GM10847 (cell line): ENCODE results near the gene DUSP16.

ENCODE experiments used
- POLR2A ChIP-seq: IDR thresholded peaks from 2 replicates; pipeline ENCODE4 v1.6.1; 2011; ENCODE audit not compliant: insufficient read length; ENCODE audit errors: extremely low read depth

Gene DUSP16, protein sequence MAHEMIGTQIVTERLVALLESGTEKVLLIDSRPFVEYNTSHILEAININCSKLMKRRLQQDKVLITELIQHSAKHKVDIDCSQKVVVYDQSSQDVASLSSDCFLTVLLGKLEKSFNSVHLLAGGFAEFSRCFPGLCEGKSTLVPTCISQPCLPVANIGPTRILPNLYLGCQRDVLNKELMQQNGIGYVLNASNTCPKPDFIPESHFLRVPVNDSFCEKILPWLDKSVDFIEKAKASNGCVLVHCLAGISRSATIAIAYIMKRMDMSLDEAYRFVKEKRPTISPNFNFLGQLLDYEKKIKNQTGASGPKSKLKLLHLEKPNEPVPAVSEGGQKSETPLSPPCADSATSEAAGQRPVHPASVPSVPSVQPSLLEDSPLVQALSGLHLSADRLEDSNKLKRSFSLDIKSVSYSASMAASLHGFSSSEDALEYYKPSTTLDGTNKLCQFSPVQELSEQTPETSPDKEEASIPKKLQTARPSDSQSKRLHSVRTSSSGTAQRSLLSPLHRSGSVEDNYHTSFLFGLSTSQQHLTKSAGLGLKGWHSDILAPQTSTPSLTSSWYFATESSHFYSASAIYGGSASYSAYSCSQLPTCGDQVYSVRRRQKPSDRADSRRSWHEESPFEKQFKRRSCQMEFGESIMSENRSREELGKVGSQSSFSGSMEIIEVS

DNA sequence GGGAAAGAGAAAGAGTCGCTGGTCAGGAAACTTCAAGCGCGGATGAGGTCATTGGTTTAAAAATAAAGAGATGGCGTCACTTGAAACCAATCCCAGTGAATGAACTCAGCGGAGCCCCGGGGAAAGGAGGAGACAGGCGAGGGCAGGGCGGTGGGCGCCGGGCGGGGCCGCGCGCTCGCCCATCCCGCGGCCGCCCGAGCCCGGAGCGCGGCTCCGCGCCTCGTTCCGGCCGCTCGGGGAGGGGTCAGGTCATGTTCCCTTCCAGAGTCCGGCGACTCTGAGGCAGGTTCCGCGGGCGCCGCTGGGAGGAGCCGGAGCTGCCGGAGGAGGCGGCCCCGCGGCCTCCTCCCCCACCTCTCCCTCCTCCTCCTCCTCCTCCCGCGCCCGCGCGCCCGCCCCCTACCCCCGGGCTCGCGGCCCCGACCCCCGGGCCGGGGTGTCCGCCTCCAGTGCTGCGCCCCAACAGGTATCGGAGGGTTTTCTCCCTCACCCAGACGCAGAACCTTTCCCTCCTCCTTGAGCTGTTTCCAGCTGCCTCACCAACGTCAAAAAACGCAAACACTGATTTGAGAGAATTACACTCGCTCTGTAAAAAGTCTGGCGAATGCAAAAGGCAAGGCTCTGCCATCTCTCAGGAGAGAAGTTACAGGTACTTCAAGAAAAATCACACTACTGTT, at the start of gene DUSP16:
DUSP16 (minus strand) TSS at position 279 of the 677 bp plus-strand sequence. CDS start 41,765 bp downstream, outside the sequence.
- TF ChIP-seq POLR2A: peak; percentile 64

DNA sequence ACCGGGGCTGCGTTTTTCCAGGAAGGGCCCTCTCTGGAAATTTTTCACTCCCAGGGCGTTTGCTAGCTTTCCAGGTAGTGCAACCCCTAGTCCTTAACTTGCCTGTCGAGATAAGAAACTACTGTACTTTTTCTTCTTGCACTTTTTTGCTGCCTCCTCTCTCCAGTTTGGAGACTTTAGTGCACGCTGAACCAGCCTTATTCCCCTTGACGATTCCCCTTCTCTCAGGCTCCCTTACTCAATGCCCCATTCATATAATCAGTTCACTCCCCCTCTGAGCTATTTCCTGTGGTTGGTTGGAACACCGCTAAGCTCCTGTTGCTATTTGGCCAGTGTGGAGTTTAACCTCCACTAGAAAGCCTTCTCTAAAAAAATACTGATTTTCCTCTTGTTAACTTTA, 49.7 kb upstream of the DUSP16 start:
- no peak for TF ChIP-seq POLR2A

DNA sequence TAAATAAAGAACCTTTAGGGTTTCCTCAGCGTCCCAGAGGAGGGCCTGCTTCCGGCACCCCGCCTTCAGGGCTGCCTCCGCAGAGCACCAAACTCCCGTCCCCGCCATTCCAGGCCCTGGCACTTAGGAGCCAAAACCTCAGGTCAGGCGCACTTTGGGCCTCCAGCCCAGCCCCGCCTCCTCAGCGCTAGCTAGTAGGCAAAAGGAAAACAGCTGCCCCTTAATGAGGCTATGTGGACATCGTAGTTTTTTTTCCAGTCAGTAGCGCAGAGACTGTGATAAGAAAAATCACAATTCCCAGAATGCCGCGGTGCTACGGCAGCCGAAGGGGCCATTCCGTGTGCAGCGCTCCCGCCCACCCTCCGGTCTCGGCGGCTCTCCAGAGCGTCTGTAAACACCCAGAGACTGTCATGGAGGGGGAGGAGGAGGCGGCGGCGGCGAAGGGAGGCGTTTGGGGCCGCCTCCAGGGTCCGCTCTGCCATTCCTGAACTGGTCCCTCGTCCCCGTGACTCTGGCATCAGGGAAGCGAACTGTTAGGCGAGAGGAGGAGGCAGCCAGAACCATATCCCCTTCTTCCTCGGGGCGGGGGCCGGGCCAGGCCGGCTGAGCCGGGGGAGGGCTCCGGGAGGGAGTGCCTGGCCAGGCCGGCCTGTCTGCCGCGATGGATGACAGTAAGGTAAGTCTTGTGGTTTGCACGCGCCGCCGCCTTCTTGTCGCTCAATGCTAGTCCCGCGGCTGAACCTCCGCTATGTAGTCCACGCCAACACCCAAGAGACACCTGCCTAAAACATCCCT, 49.0 kb upstream of the DUSP16 start, which contains the start of gene CREBL2:
CREBL2 (plus strand) TSS at position 365 of the 795 bp plus-strand sequence; CDS start at position 662, 297 bp downstream.
- peak; percentile 60 for TF ChIP-seq POLR2A

DNA sequence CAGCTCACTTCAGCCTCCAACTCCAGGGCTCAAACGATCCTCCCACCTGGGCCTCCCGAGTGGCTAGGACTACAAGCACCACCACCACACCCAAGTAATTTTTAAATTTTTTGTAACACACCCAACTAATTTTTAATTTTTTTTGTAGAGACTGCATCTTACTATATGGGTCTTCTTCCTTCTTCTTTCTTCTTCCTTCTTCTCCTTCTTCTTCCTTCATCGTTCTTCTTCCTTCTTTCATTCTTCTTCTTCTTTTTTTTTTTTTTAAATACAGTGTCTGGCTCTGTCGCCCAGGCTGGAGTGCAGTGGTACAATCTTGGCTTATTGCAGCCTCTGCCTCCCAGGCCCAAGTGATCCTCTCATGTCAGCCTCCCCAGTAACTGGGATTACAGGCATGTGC, 48.0 kb upstream of the DUSP16 start:
- TF ChIP-seq POLR2A: no peak

DNA sequence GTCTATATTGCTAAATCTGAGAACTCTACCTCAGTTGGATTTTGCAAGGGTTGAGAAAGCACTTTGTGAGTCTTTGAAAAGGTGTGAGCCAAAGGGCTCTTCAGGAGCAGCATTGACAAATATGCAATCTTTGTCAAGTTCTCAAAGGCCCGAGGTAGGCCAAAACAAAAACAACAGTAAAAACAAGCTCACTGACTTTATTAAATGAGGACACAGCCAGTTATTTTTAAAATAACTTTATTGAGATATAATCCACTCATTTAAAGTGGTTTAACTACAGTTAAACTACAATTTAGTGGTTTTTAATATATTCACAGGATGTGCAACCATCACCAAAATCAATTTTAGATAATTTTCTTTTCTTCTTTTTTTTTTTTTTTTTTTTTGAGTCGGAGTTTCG, 47.0 kb upstream of the DUSP16 start:
- TF ChIP-seq POLR2A: no peak

DNA sequence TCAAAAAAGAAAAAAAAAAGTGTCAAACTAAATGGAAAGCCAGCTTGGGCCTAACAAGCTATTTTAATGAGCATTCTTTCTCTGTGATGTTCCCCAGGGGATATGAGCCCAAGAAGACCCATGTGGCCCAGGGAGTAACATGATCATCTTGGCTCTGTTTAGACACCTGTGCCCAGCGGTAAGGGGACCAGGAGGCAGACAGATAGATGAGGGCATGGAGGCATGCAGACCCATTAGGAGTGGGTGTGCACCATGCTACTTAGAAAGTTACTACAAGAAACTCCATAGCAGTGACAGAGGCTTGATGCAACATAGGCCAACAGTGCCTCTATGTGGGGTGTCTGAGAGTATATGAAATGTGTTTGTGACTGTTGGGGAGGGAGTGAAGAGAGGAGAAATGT, 45.9 kb upstream of the DUSP16 start:
- TF ChIP-seq POLR2A: no peak

DNA sequence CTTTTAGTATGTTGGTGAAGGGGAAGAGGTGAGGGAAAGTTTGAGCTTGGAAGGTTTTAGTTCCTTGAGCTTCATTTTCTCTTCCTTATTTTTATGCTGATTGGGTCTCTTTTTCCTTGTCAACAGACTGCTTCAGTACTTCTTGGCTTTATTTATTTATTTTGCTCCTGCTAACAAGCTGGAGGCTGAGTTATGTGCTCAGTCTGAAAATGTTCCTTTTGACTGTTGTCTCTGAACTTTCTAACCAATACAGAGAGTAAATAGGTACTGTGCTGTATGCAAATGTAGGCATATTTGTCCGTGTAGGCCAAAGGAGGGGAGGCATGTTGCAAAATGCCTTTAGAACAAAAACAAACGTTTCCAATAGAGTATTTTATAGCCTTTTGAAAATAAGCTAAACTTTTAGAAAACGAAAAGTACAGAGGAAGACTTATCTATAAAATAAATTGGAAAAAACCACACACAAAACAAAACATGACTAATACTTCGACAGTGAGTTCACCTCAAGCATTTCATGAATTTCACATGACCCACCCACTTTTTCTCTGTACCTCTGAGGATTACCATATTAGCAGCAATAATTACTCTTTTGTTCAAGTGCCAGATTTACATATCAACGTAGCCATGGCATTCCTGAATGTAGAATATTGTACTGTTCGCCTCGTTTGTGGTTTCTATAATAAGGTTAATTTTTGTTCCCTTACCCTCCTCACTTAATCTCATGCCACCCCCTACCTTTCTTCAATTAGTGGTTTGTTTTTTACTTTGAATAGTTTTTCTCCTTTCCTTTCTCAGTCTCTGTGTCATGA, 44.3 kb upstream of the DUSP16 start:
- no peak for TF ChIP-seq POLR2A

DNA sequence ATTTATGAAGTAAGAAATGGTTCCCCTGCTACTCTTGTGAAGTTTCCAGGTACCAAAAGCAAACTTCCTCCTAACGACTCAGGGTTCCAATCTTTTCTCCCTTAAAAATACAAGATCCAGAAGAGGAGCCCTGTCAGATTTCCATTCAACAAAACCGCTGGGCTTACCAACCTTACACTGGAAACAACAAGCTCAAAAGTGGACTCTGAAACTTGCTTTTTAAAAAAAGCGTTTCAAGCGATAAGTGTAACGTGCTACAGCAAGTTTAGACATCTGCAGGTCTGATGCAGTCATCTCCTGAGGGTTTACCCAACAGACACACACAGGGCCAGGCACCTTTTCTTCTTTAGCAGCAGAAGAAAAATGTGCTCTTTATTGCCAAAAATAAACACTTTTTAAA, 42.1 kb upstream of the DUSP16 start:
- TF ChIP-seq POLR2A: no peak

DNA sequence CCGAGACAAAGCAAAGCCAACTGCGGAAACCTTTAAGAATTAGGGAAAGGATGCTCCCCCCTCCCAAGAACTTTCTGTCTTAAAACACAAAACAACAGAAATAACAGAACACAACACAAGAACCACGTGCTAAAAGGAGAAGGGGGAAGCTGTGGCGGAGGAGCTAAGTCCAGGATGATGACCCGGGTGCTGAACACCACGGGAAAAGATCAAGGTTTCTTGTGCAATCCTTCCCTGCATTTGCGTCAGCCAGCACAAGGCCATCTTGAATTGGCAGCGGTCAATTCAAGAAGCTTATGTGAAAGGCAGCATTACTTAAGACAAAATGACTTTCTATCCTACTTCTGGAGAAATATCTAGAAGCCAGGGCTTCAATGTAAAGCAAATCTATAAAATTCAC, 38.0 kb upstream of the DUSP16 start:
- no peak for TF ChIP-seq POLR2A

DNA sequence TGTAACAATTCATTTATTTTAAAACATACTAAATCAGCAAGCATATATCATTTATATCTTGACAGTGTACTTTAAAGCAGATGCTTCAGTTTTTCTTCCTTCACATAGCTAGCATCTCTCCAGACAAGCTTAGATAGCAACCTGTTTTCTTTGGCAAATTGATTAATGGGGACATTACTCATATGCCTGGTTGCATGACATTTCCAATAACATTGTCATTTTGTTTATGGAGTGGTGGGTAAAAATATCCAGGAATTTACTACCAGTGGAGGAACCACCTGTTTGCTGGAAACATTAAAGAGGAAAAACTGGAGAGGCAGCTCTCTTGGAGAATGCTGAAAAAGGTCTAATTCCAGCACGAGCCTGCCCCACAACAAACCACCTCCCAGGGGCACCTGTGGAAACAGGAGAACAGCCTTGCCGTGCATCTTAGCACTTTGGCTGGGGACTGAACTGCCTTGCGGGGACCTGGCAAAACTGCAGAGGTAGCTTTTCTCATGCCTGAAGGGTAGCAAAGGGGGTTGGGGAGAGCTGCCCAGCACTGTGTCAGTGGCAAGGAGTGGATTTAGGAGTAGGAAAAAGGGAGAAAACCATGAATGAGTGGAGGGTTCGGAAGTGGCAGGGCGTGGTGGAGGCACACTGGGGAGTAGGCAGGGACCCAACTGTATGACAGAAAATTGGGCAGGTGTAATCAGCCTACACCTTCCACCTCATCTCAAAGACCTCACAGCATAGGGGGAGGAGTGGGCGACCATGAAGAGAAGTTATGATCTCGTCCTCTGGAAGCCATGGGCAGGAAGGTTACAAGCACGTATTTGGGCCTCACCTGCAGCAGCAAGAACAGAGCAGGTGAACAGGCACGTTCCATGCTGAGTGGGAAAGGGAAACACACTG, 37.3 kb upstream of the DUSP16 start:
- no peak for TF ChIP-seq POLR2A

DNA sequence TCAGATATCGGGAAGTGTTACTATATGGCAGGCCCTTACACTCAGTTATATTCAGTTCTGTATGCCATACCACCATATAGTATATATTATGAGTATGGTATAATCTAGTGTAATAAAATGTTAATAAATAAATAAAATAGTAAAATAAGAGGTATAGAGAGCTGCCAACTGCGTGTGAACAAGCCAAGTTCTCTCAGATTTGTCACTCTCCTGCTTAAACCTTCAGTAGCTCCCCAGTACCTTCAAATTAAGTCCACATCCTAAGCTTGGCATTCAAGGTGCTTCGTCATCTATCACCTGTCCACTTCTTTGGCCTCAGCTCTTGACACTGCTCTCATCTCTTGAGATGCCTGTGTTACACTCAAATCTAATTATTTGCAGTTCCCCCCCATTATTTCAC, 36.2 kb upstream of the DUSP16 start:
- no peak for TF ChIP-seq POLR2A

DNA sequence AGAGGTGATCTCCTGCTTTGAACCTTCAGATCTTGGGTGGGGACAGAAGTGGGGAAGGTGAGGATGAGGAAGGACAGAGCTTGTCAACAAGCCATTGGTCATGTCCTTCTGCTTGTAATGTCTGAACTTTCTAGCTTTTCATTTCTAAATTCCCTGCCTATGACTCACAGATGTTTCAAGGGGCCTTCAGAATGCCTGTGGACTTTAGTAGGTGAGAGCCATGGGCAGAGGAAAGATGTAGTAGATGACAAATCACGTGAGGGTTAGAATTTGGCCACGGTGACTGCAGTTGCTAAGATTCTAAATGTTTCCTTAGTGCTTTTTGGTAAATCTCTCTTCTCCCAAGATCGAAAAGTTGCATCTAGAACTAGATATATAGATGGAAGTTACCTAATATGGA, 30.3 kb upstream of the DUSP16 start:
- TF ChIP-seq POLR2A: no peak

DNA sequence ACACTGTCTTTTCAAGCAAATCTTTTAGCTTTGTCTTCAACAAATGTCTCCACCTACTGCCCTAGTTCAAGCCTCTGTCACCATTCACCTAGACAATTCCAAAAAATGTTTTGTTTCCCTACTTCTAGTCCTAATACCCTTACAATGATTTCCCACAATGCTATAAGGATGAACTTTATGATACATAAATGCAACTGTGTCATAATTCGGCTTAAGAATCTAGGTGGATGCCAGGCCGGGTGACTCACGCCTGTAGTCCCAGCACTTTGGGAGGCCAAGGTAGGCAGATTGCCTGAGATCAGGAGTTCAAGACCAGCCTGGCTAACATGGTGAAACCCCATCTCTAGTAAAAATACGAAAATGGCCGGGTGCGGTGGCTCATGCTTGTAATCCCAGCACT, 28.3 kb upstream of the DUSP16 start:
- no peak for TF ChIP-seq POLR2A
